GM18873 (cell line): ENCODE results near the gene STRAP.

ENCODE experiments used
- ATAC-seq: cut with Tn5 transposase; IDR thresholded peaks from one replicate; pipeline ENCODE4 v1.9.1; 2021; ENCODE audit warnings: mild to moderate bottlenecking, moderate library complexity, moderate number of reproducible peaks; ENCODE audit not compliant: unreplicated experiment, low FRiP score

STRAP gene

GRCh38 chr12:15882118-15882971, at the start of gene STRAP:
TSS of gene STRAP (plus strand) at chr12:15882387. CDS start at chr12:15882708, 321 bp downstream.
- peak; percentile 99 for ATAC-seq

GRCh38 chr12:15834575-15834974, 47.6 kb upstream of the STRAP start:
- ATAC-seq = no peak

- no peak for ATAC-seq
Measured at GRCh38 chr12:15837141-15837790, 44.9 kb upstream of the STRAP start.

GRCh38 chr12:15839041-15839440, 43.1 kb upstream of the STRAP start:
- no peak for ATAC-seq

GRCh38 chr12:15839682-15840081, 42.5 kb upstream of the STRAP start:
- no peak for ATAC-seq

GRCh38 chr12:15842108-15842507, 40.1 kb upstream of the STRAP start:
- ATAC-seq = no peak

GRCh38 chr12:15846887-15847286, 35.3 kb upstream of the STRAP start:
- no peak for ATAC-seq

GRCh38 chr12:15848606-15849005, 33.6 kb upstream of the STRAP start:
- no peak for ATAC-seq

GRCh38 chr12:15851045-15851620, 31.1 kb upstream of the STRAP start:
- no peak for ATAC-seq

GRCh38 chr12:15851919-15852318, 30.3 kb upstream of the STRAP start:
- no peak for ATAC-seq

- ATAC-seq = no peak
Measured at GRCh38 chr12:15852383-15852782, 29.8 kb upstream of the STRAP start.

GRCh38 chr12:15853877-15854276, 28.3 kb upstream of the STRAP start:
- no peak for ATAC-seq

- no peak for ATAC-seq
Measured at GRCh38 chr12:15854916-15855315, 27.3 kb upstream of the STRAP start.

- ATAC-seq = no peak
Measured at GRCh38 chr12:15855646-15856045, 26.5 kb upstream of the STRAP start.

GRCh38 chr12:15856097-15856982, 25.8 kb upstream of the STRAP start:
- ATAC-seq = no peak

- no peak for ATAC-seq
Measured at GRCh38 chr12:15858353-15858752, 23.8 kb upstream of the STRAP start.

- no peak for ATAC-seq
Measured at GRCh38 chr12:15859116-15859515, 23.1 kb upstream of the STRAP start.

- no peak for ATAC-seq
Measured at GRCh38 chr12:15861404-15861803, 20.8 kb upstream of the STRAP start.

- ATAC-seq = no peak
Measured at GRCh38 chr12:15862840-15863239, 19.3 kb upstream of the STRAP start.

- no peak for ATAC-seq
Measured at GRCh38 chr12:15863372-15863771, 18.8 kb upstream of the STRAP start.

GRCh38 chr12:15863984-15864383, 18.2 kb upstream of the STRAP start:
- ATAC-seq = peak; percentile 70
